ENCODE results near the gene KAZN.

DNA sequence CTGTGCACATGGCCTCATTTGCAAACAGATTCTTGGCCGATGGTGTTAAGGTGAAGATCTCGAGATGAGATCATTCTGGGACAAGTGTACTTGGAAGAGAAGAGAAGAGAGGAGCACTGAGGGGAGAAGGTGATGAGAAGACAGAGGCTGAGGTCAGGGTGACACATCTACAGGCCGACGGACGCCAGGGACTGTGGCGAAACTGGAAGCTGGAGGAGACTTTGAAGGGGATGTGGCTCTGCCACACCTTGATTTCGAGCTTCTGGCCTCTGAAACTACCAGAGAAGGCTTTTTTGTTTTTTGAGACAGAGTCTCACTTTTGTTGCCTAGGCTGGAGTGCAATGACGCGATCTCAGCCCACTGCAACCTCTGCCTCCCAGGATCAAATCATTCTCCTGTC is 417.5 kb downstream of the KAZN start:
- TF ChIP-seq SMC3 (IDR thresholded peaks at IDR 0.05) (no peak), JUN (IDR thresholded peaks at IDR 0.05) (no peak), POLR2A (IDR thresholded peaks at IDR 0.05; ENCODE audit: low read length) (no peak), RAD21 (conservative IDR thresholded peaks at IDR 0.05 in 1 of 2, IDR thresholded peaks at IDR 0.05 in 1 of 2) (no peak), ESRRA (IDR thresholded peaks at IDR 0.05; ENCODE audit: borderline replicate concordance, low read length) (no peak)
- TF ChIP-seq, protein P1, sequence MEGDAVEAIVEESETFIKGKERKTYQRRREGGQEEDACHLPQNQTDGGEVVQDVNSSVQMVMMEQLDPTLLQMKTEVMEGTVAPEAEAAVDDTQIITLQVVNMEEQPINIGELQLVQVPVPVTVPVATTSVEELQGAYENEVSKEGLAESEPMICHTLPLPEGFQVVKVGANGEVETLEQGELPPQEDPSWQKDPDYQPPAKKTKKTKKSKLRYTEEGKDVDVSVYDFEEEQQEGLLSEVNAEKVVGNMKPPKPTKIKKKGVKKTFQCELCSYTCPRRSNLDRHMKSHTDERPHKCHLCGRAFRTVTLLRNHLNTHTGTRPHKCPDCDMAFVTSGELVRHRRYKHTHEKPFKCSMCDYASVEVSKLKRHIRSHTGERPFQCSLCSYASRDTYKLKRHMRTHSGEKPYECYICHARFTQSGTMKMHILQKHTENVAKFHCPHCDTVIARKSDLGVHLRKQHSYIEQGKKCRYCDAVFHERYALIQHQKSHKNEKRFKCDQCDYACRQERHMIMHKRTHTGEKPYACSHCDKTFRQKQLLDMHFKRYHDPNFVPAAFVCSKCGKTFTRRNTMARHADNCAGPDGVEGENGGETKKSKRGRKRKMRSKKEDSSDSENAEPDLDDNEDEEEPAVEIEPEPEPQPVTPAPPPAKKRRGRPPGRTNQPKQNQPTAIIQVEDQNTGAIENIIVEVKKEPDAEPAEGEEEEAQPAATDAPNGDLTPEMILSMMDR (IDR thresholded peaks at IDR 0.05) = no peak
- TF ChIP-seq, protein P2, sequence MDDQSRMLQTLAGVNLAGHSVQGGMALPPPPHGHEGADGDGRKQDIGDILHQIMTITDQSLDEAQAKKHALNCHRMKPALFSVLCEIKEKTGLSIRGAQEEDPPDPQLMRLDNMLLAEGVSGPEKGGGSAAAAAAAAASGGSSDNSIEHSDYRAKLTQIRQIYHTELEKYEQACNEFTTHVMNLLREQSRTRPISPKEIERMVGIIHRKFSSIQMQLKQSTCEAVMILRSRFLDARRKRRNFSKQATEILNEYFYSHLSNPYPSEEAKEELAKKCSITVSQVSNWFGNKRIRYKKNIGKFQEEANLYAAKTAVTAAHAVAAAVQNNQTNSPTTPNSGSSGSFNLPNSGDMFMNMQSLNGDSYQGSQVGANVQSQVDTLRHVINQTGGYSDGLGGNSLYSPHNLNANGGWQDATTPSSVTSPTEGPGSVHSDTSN (IDR thresholded peaks at IDR 0.05) = no peak
- TF ChIP-seq, protein P3, sequence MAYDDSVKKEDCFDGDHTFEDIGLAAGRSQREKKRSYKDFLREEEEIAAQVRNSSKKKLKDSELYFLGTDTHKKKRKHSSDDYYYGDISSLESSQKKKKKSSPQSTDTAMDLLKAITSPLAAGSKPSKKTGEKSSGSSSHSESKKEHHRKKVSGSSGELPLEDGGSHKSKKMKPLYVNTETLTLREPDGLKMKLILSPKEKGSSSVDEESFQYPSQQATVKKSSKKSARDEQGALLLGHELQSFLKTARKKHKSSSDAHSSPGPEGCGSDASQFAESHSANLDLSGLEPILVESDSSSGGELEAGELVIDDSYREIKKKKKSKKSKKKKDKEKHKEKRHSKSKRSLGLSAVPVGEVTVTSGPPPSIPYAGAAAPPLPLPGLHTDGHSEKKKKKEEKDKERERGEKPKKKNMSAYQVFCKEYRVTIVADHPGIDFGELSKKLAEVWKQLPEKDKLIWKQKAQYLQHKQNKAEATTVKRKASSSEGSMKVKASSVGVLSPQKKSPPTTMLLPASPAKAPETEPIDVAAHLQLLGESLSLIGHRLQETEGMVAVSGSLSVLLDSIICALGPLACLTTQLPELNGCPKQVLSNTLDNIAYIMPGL (CRISPR knock-in tag; IDR thresholded peaks at IDR 0.05; ENCODE audit: borderline replicate concordance) = no peak
- TF ChIP-seq, protein P4, sequence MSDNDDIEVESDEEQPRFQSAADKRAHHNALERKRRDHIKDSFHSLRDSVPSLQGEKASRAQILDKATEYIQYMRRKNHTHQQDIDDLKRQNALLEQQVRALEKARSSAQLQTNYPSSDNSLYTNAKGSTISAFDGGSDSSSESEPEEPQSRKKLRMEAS (IDR thresholded peaks at IDR 0.05) = no peak
- TF ChIP-seq, protein P5, sequence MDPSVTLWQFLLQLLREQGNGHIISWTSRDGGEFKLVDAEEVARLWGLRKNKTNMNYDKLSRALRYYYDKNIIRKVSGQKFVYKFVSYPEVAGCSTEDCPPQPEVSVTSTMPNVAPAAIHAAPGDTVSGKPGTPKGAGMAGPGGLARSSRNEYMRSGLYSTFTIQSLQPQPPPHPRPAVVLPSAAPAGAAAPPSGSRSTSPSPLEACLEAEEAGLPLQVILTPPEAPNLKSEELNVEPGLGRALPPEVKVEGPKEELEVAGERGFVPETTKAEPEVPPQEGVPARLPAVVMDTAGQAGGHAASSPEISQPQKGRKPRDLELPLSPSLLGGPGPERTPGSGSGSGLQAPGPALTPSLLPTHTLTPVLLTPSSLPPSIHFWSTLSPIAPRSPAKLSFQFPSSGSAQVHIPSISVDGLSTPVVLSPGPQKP (IDR thresholded peaks at IDR 0.05; ENCODE audit: low read depth, low read length) = no peak

All from A549 (cell line).